ENCODE results near the gene DISP3. TPM values are rescaled to one million over a fixed set of nuclear protein-coding genes. Genes with fewer than 3 reads are reported as not detected.

Gene DISP3
- total and polyA plus RNA-seq, 2 of the 13 experiments (the other 11 are each of a cell fraction or from before 2014, with no cell fraction given), result 0.08 to 0.13 TPM

- no peak overlapping the region for H3K4me3 ChIP-seq (replicated peaks in 1 of 3; ENCODE audit: insufficient read depth in 1 of 3, low read depth in 2 of 3, low read length in 3 of 3)
- H3K9me3 ChIP-seq (ENCODE audit: low read length), result peaks cover 34% of the 10 kb centered on the region
- no peaks in the 10 kb centered on the region for H3K4me1 ChIP-seq (ENCODE audit: insufficient read depth, low read length)
- no peak overlapping the region for H3K27ac ChIP-seq (ENCODE audit: extremely low read length, insufficient read depth, low read length)
- BruUV-seq (replicated peaks), result no TSS peak
- no peak for TF ChIP-seq MED13 (CRISPR knock-in tag; IDR thresholded peaks at IDR 0.05)
- TF ChIP-seq CEBPZ (IDR thresholded peaks at IDR 0.05; ENCODE audit: low read length), result no peak
- TF ChIP-seq NFRKB (IDR thresholded peaks at IDR 0.05), result no peak
- no peak for TF ChIP-seq MATR3 (CRISPR knock-in tag; IDR thresholded peaks at IDR 0.05)
- TF ChIP-seq SOX13 (IDR thresholded peaks at IDR 0.05), result no peak
- TF ChIP-seq SOX13 (CRISPR knock-in tag; conservative IDR thresholded peaks at IDR 0.05 in 1 of 2, IDR thresholded peaks at IDR 0.05 in 1 of 2), result no peak
- TF ChIP-seq HMG20A (CRISPR knock-in tag; IDR thresholded peaks at IDR 0.05; ENCODE audit: borderline replicate concordance), result no peak
- TF ChIP-seq ZFP37 (CRISPR knock-in tag; IDR thresholded peaks at IDR 0.05; ENCODE audit: borderline replicate concordance), result no peak
- TF ChIP-seq, protein P1, sequence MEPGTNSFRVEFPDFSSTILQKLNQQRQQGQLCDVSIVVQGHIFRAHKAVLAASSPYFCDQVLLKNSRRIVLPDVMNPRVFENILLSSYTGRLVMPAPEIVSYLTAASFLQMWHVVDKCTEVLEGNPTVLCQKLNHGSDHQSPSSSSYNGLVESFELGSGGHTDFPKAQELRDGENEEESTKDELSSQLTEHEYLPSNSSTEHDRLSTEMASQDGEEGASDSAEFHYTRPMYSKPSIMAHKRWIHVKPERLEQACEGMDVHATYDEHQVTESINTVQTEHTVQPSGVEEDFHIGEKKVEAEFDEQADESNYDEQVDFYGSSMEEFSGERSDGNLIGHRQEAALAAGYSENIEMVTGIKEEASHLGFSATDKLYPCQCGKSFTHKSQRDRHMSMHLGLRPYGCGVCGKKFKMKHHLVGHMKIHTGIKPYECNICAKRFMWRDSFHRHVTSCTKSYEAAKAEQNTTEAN (CRISPR knock-in tag; conservative IDR thresholded peaks at IDR 0.05), result no peak
- TF ChIP-seq, protein P2, sequence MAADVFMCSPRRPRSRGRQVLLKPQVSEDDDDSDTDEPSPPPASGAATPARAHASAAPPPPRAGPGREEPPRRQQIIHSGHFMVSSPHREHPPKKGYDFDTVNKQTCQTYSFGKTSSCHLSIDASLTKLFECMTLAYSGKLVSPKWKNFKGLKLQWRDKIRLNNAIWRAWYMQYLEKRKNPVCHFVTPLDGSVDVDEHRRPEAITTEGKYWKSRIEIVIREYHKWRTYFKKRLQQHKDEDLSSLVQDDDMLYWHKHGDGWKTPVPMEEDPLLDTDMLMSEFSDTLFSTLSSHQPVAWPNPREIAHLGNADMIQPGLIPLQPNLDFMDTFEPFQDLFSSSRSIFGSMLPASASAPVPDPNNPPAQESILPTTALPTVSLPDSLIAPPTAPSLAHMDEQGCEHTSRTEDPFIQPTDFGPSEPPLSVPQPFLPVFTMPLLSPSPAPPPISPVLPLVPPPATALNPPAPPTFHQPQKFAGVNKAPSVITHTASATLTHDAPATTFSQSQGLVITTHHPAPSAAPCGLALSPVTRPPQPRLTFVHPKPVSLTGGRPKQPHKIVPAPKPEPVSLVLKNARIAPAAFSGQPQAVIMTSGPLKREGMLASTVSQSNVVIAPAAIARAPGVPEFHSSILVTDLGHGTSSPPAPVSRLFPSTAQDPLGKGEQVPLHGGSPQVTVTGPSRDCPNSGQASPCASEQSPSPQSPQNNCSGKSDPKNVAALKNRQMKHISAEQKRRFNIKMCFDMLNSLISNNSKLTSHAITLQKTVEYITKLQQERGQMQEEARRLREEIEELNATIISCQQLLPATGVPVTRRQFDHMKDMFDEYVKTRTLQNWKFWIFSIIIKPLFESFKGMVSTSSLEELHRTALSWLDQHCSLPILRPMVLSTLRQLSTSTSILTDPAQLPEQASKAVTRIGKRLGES (CRISPR knock-in tag; IDR thresholded peaks at IDR 0.05; ENCODE audit: borderline replicate concordance), result no peak
- TF ChIP-seq ZBTB3 (CRISPR knock-in tag; IDR thresholded peaks at IDR 0.05; ENCODE audit: borderline replicate concordance, low read depth), result no peak
- FAIRE-seq (no peak), DNase-seq (ENCODE audit: low spot score) (no peak), ATAC-seq (no peak)
- H3K36me3 ChIP-seq (replicated peaks in 1 of 2; ENCODE audit: control insufficient read depth in 1 of 2, insufficient read depth in 2 of 2, low read length in 2 of 2), result no peaks in the 10 kb centered on the region
- in situ Hi-C loops (cut with HindIII; ENCODE audit: extremely low pct_ligation_motif_present, low pct_unique_long_range_greater_than_20kb) (no loop called here), intact Hi-C loops (cut with micrococcal nuclease; ENCODE audit: unreplicated experiment) (no loop called here)
- no peak overlapping the region for H3K4me2 ChIP-seq (ENCODE audit: low read depth, low read length)
- peaks cover 4 to 30% of the 10 kb centered on the region in 2 experiments; a peak in 4 of 5 replicates for H3K27me3 ChIP-seq (ENCODE audit: control insufficient read depth in 1 of 2, insufficient read depth in 2 of 2, low read length in 2 of 2)
- ChIA-PET POLR2A (no interaction called here), CTCF (ENCODE audit: low intra/inter-chr PET ratio, low total read pairs) (no interaction called here)
- H2AFZ ChIP-seq (ENCODE audit: low read length), result no peak overlapping the region
- no peaks in the 10 kb centered on the region for H4K20me1 ChIP-seq (ENCODE audit: insufficient read depth, low read length)
- H3K9ac ChIP-seq (ENCODE audit: insufficient read depth, low read depth, low read length), result no peak overlapping the region
- 31% methylated on average over 2 of the region's 5 CpGs for WGBS (ENCODE audit: low lambda C conversion rate)
- H3K79me2 ChIP-seq (ENCODE audit: insufficient read depth, low read length), result no peaks in the 10 kb centered on the region
Observed at GRCh38 chr1:11502516-11502915, 23.6 kb downstream of the DISP3 start.

All from HepG2 (cell line).